Stimulated activated naive CD8-positive, alpha-beta T cell treated with anti-CD3 and anti-CD28 coated beads, Interleukin-15, amount 100 ng/mL, for 72 hours (primary cell): ENCODE results near the gene LAPTM5.
A peak's percentile ranks its signal among the peaks of the same experiment; 100 is the strongest.

Experiments used
- ATAC-seq: fragments of 150-1000 bp; cut with Tn5 transposase; 2 replicates; pipeline ENCODE4 v1.10.0; 2021; ENCODE audit warnings: mild to moderate bottlenecking, moderate library complexity
- DNase-seq, 2 donors: peaks; one replicate each; pipeline ENCODE4 v3.0.0; 2021 to 2022
- H3K27ac Mint-ChIP-seq, 2 donors: one replicate each; pipeline ENCODE4 v1.8.0; 2022; ENCODE audit warnings: mild to moderate bottlenecking in 2 of 2, mixed read lengths in 2 of 2, moderate library complexity in 2 of 2
- H3K27me3 Mint-ChIP-seq: one replicate; pipeline ENCODE4 v1.8.0; 2022; ENCODE audit warnings: mixed read lengths
- H3K4me1 Mint-ChIP-seq: one replicate; pipeline ENCODE4 v1.8.0; 2022; ENCODE audit warnings: mild to moderate bottlenecking, mixed read lengths
- H3K4me3 Mint-ChIP-seq, 2 donors: one replicate each; pipeline ENCODE4 v1.8.0; 2022; ENCODE audit warnings: mild to moderate bottlenecking in 2 of 2, mixed read lengths in 2 of 2, moderate library complexity in 1 of 2
- H3K9me3 Mint-ChIP-seq, 2 donors: one replicate each; pipeline ENCODE4 v1.8.0; 2022; ENCODE audit warnings: mixed read lengths in 2 of 2

The LAPTM5 gene

DNA sequence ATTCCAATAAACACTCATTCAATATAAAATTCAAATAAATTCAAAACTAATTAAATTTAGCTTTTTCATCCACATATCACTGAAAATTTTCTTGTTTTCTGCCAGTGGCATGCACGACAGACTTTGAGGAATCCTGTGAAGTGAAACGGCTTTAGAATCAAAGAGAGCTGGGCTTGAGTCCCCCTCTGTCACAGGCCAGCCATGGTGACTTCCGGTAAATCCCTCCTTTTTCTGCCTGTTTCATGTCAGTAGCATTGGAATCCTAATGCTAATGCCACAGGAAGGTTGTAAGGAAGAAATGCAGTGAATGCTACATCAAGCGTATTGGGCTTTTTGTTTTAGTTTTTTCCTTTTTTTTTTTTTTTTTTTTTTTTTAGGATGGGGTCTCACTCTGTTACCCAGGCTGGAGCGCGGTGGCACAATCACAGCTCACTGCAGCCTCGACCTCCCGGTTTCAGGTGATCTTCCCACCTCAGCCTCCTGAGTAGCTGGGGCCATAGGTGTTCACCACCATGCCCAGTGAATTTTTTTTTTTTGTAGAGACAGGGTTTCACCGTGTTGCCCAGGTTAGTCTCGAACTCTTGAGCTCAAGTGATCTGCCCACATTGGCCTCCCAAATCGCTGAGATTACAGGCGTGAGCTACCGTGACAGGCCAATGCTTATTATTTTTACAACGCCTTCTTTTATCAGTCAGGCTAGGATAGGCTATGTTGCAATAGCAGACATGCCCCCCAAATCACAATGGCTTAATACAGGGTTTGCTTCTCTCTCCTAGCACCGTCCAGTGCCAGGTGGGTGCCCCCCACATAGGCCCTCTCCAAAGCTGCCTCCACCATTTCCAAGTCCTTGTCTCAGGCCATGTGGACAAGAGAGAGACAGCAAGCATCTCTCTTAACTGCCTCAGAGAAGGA is 30.5 kb downstream of the LAPTM5 start:
- Mint-ChIP-seq H3K27ac (no peak overlapping the region), H3K27me3 (no peaks in the 10 kb centered on the region), H3K4me3 (no peak overlapping the region), H3K9me3 (no peaks in the 10 kb centered on the region), H3K4me1 (peaks cover 62% of the 10 kb centered on the region)
- DNase-seq (no peak), ATAC-seq (no peak)

DNA sequence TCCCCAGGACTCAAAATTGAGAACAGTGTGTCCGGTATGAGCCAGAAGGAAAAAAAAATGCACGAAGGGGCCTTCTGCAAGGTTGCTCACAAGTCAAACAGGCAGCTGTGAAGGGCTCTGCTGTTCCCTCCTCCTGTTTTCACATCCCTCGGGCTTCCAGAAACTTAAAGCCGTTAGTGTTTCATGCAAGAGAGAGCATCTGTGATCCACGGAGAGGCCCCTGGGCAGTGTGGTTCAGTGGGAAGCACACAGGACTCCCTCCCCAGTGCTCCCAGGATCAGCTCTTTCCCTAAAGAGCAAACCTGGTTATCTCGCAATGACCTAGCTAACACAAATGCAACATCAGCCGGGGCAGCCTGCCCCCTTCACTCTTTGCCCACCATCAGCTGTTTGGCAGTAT is 31.3 kb downstream of the LAPTM5 start:
- Mint-ChIP-seq H3K4me1 (peaks cover 62% of the 10 kb centered on the region), H3K9me3 (no peaks in the 10 kb centered on the region), H3K4me3 (no peak overlapping the region), H3K27me3 (no peaks in the 10 kb centered on the region), H3K27ac (no peak overlapping the region)
- ATAC-seq (no peak), DNase-seq (no peak)

DNA sequence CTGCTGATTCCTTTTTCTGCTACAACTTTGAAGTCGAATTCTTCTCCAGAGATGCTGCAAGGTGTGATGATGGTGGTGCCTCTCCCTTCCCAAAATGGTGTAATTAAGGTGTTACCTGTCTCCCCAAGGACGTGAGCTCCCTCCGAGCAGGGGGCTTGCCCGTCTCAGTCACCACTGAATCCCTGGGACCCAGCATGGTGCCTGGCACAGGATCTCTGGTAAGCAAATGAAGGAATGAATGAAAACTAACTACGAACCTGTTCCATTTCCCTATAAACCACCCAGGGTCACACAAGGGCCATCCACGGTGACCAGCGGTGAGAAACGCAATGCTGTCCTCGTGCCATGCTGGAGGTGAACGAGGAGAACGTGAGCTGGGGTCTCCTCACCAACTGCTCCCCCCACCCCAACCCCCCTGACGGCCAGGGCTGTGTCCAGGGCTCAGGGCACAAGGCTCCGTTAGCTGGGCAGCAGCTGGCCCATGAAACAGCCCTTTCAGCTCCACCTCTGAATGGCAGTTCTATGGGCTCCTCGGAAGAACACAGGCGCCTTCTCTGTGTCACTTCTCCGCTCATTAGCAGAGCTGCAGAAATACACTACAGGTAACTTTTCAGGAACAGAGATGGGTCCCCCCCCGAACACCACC is 32.0 kb downstream of the LAPTM5 start:
- DNase-seq (no peak), ATAC-seq (no peak)
- peak overlapping the region in 1 of 2 donors; percentile 89 for H3K27ac Mint-ChIP-seq
- H3K27me3 Mint-ChIP-seq, result no peaks in the 10 kb centered on the region
- H3K4me3 Mint-ChIP-seq, result no peak overlapping the region
- H3K9me3 Mint-ChIP-seq, result no peaks in the 10 kb centered on the region
- peaks cover 62% of the 10 kb centered on the region for H3K4me1 Mint-ChIP-seq

DNA sequence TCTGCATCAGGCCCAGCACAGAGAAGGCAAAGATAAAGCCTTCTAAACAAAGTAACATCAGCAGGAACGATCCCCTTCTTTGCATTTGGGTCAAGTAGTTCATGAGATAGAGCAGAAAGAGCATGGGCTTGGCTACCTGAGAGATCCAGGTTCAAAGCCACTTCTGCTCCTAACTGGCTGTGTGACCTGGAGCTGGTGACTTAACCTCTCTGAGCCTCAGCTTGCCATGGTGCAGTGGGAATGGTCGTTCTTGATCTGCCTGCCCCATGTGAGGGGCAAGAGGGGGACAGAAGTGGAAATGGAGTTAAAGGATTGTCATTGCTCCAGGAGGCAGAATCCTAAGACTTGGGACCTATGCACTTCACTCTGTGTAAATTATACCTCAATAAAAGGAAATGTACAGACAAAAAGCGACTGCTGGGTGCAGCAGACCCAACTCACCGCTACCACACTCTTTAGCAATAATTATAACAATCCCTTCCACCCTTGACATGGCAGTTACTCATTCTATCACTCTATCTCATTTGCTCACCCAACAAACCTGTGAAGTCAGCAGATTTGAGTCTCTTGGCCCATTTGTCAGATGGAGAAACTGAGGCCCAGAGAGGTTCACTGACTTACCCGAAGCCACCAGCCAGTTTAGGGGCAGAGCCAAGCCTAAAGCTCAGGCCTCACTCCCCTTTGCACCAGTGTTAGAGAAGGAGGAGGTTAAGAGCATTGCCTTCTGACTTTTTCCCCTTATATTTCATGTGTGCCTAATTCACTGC is 32.7 kb downstream of the LAPTM5 start:
- no peak overlapping the region for H3K4me3 Mint-ChIP-seq
- DNase-seq, result no peak
- H3K4me1 Mint-ChIP-seq, result peaks cover 62% of the 10 kb centered on the region
- H3K27me3 Mint-ChIP-seq, result no peaks in the 10 kb centered on the region
- no peaks in the 10 kb centered on the region for H3K9me3 Mint-ChIP-seq
- no peak for ATAC-seq
- H3K27ac Mint-ChIP-seq, result no peak overlapping the region

GRCh38 chr1:30724175-30724574 is 33.4 kb downstream of the LAPTM5 start:
- H3K4me1 Mint-ChIP-seq, result peaks cover 67% of the 10 kb centered on the region
- peak overlapping the region in 1 of 2 donors; percentile 47 for H3K27ac Mint-ChIP-seq
- ATAC-seq (no peak), DNase-seq (no peak)
- H3K9me3 Mint-ChIP-seq, result no peaks in the 10 kb centered on the region
- no peak overlapping the region for H3K4me3 Mint-ChIP-seq
- no peaks in the 10 kb centered on the region for H3K27me3 Mint-ChIP-seq

DNA sequence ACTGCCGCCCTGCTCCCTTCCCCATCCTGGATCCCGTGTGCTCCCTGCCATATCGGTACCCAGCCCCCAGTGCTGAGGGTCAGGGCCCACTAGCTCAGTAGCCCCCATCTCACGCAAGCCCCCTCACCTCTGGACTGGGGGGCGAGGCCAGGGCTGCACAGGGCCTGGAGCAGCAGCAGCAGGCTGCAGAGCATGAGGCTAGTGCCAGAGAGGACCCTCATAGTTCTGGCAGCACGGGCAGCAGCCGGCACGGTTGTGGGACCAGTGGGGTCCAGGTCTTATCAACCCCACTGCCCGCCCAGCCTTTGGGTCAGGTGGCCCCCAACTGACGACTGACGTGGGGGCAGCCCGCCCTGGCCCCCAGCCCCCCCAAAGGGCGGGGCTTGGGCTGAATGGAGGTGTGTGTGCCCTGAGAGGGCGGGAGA is 34.2 kb downstream of the LAPTM5 start, which contains the start of gene MATN1:
MATN1 (minus strand) TSS at position 255 of the 425 bp plus-strand sequence; CDS start at position 221, 34 bp downstream.
- no peaks in the 10 kb centered on the region for H3K9me3 Mint-ChIP-seq
- no peak for DNase-seq
- H3K27ac Mint-ChIP-seq, result peak within 1 kb of the TSS in 1 of 2 donors; percentile 47
- no peak within 1 kb of the TSS for H3K4me3 Mint-ChIP-seq
- peaks cover 62% of the 10 kb centered on the region for H3K4me1 Mint-ChIP-seq
- ATAC-seq, result no peak
- H3K27me3 Mint-ChIP-seq, result no peaks in the 10 kb centered on the region

GRCh38 chr1:30721812-30722537 is 35.6 kb downstream of the LAPTM5 start:
- Mint-ChIP-seq H3K27ac (no peak overlapping the region), H3K4me3 (no peak overlapping the region), H3K9me3 (no peaks in the 10 kb centered on the region), H3K4me1 (peaks cover 61% of the 10 kb centered on the region), H3K27me3 (no peaks in the 10 kb centered on the region)
- DNase-seq (no peak), ATAC-seq (no peak)

DNA sequence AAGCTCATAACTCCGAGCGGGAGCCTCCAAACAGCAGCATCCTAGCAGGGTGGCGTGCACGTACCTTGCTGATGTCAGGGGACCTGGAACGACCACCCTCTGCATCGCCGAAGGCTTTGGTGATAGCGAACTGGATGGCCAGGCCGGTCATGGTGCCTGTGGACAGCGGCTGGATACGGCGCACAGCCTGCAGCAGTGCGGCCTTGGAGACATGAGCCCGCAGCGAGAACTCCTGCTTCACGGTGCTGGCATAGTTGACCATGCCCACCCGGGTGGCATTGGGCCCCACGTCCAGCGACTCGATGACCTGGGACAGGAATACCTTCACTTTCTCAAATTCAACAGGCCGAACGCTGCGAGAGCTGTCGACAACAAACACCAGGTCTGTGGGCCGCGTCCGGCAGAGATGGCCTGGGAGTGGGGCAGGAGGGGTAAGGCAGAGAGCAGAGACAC is 36.2 kb downstream of the LAPTM5 start:
- no peaks in the 10 kb centered on the region for H3K27me3 Mint-ChIP-seq
- no peak overlapping the region for H3K27ac Mint-ChIP-seq
- H3K4me1 Mint-ChIP-seq, result peaks cover 66% of the 10 kb centered on the region
- H3K4me3 Mint-ChIP-seq, result no peak overlapping the region
- DNase-seq, result no peak
- ATAC-seq, result no peak
- no peaks in the 10 kb centered on the region for H3K9me3 Mint-ChIP-seq

DNA sequence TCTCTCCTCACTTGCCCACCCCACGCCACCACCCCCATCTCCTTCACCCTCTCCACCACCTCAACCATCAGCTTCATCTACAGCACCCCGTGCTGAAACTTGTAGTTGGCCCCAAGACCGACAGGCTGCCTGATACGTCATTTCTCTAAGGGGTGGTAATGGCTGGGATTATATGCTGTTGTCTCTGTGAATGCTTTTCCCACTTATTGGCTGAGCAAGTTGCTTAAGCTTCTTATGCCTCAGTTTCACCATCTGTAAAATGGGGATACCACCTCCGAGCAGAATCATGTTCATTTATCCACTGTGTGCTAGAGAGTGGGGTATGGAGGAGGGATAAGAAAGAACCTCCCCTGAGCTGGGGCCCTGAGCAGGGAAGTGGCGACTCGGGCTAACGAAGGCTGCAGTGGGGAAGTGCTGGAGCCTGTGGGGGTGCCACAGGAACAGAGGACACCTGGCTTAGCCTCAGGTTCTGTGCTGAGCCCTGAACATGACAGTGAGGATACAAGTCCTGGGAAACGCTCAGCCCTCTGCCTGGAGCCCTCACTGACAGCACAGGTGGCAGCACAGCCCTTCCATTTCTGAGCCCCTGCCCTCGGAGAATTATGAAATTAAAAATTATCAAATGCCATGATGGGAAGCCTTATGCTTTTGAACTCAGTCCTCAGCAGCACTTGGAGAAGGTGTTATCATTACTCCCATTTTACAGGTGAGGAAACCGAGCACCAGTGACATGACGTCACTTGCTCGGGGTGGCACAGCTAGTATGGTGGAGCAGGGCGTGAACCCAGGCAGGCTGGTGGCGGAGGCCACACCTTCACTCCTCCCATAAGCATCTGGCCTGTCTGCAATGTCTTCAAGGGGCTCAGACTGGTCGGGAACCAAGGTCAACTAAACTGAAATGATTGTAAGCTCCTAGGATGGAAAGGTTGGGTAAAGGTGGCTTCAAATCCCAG is 37.0 kb downstream of the LAPTM5 start:
- Mint-ChIP-seq H3K4me3 (peak overlapping the region; percentile 91 to 95), H3K9me3 (no peaks in the 10 kb centered on the region), H3K4me1 (peaks cover 66% of the 10 kb centered on the region), H3K27ac (no peak overlapping the region), H3K27me3 (no peaks in the 10 kb centered on the region)
- no peak for ATAC-seq
- DNase-seq, result no peak

- H3K9me3 Mint-ChIP-seq, result peaks cover 0 to 8% of the 10 kb centered on the region in 2 donors
- H3K4me1 Mint-ChIP-seq, result peaks cover 65% of the 10 kb centered on the region
- ATAC-seq (no peak), DNase-seq (no peak)
- no peaks in the 10 kb centered on the region for H3K27me3 Mint-ChIP-seq
- peak overlapping the region; percentile 91 to 95 for H3K4me3 Mint-ChIP-seq
- H3K27ac Mint-ChIP-seq, result peak overlapping the region; percentile 94 to 99
These were observed 37.9 kb downstream of the LAPTM5 start for GRCh38 chr1:30719406-30720270.

GRCh38 chr1:30718636-30719405 is 38.8 kb downstream of the LAPTM5 start:
- Mint-ChIP-seq H3K4me1 (peaks cover 56% of the 10 kb centered on the region), H3K9me3 (peaks cover 0 to 10% of the 10 kb centered on the region in 2 donors), H3K4me3 (peak overlapping the region; percentile 91 to 95), H3K27ac (peak overlapping the region; percentile 94 to 99), H3K27me3 (no peaks in the 10 kb centered on the region)
- DNase-seq, result peak; percentile 91 to 97
- peak; percentile 77 for ATAC-seq

DNA sequence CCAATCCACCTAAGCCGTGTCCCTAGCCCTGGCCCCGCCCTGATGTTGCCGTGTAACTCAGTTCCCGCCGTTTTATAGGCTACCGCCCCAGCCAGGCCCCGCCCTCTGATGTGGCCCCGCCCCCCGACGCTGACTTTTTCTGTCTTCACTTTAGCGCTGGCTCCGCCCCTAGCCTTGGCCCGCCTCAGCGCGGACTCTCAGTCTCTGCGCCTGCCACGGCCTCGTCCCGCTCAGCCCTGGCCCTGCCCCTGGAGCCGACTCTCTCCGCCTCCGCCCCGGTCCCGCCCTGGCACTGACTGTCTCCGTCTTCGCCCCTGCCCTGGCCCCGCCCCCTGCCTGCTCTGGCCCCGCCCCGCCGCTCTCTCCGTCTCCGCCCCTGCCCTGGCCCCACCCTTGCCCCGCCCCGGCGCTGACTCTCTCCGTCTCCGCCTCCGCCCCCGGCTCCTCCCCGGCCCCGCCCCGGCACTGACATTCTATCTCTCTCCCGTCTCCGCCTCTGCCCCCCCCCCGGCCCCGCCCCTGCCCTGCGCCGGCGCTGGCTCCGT is 39.4 kb downstream of the LAPTM5 start:
- peaks cover 50% of the 10 kb centered on the region for H3K4me1 Mint-ChIP-seq
- H3K27me3 Mint-ChIP-seq, result no peaks in the 10 kb centered on the region
- H3K27ac Mint-ChIP-seq, result peak overlapping the region; percentile 91 to 92
- peak; percentile 94 for ATAC-seq
- peaks cover 0 to 10% of the 10 kb centered on the region in 2 donors for H3K9me3 Mint-ChIP-seq
- peak overlapping the region; percentile 91 to 97 for H3K4me3 Mint-ChIP-seq
- DNase-seq, result peak; percentile 99
